HG02885 (cell line): ENCODE measurements around the gene TBCC.
A peak's percentile ranks its signal among the peaks of the same experiment; 100 is the strongest.

Experiments
- ATAC-seq: cut with Tn5 transposase; IDR thresholded peaks from one replicate; pipeline ENCODE4 v1.9.1; 2021; ENCODE audit warnings: mild to moderate bottlenecking; ENCODE audit not compliant: unreplicated experiment, poor library complexity

The TBCC gene

GRCh38 chr6:42745640-42746462, at the start of gene TBCC:
Gene TBCC, minus strand, starts transcription at chr6:42746103. Its CDS starts 30 bp downstream, at chr6:42746073.
- ATAC-seq, result peak; percentile 80

DNA sequence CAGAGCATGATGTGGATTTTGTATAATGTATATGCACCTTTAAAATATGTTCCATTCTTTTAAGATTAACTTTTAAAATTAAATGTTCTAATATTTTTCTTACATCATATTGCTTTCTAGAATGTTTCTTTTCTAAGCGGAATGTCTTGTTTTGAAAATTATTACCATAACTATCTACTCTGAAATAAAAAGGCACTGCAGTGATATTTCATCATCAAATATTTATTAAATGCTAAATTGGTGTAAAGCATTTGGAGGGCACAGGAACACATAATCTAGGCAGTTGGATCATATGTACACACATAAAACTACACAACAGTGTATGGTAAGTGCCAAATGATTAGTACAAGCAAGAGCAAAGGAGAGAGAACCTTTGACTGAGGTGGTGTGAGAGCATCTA, 49.7 kb upstream of the TBCC start:
- ATAC-seq, result no peak

DNA sequence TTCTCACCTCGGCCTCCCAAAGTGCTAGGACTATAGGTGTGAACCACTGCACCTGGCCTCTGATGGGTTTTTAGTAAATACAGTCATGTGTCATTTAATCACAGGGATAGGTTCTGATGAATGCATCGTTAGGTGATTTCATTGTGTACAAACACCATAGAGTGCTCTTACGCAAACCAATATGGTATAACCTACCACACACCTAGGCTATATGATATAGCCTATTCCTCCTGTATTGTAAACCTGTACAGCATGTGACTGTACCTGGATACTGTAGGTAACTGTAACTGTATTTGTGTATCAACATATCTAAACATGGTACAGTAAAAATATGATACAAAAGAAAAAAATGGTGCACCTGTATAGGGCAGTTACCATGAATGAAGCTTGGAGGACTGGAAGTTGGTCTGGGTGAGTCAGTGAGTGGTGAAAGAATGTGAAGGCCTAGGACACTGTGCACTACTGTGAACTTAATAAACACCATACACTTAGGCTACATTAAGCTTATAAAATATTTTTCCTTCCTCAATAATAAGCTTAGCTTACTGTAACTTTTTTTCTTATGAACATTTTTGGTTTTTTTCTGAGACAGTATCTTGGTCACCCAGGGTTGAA, 45.9 kb upstream of the TBCC start:
- ATAC-seq, result no peak

- ATAC-seq, result no peak
Observed at GRCh38 chr6:42790549-42791181, 44.8 kb upstream of the TBCC start.

- no peak for ATAC-seq
Observed at GRCh38 chr6:42788671-42789070, 42.8 kb upstream of the TBCC start.

DNA sequence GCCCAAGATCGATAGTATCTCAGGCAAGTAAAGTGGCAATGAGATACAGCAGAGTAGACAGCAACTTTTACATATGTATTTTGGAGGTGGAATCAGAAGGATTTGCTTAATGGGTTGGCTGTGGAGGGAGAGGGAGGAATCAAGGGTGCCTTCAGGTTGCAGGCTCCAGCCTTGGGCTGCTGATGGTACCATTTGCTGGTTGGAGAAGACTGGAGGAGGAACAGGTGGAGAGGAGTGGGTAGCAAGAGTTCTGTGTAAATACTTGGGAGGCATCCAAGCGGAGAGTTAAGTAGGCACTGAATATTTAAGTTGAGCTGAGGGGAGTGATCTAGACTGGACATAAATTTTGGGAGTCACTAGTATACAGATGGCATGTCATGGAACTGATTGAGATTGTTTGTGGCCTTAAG, 41.2 kb upstream of the TBCC start:
- no peak for ATAC-seq

- ATAC-seq, result no peak
Observed at GRCh38 chr6:42786525-42786985, 40.7 kb upstream of the TBCC start.

- no peak for ATAC-seq
Observed at GRCh38 chr6:42784717-42785498, 39.0 kb upstream of the TBCC start.

- ATAC-seq, result no peak
Observed at GRCh38 chr6:42783876-42784642, 38.2 kb upstream of the TBCC start.

DNA sequence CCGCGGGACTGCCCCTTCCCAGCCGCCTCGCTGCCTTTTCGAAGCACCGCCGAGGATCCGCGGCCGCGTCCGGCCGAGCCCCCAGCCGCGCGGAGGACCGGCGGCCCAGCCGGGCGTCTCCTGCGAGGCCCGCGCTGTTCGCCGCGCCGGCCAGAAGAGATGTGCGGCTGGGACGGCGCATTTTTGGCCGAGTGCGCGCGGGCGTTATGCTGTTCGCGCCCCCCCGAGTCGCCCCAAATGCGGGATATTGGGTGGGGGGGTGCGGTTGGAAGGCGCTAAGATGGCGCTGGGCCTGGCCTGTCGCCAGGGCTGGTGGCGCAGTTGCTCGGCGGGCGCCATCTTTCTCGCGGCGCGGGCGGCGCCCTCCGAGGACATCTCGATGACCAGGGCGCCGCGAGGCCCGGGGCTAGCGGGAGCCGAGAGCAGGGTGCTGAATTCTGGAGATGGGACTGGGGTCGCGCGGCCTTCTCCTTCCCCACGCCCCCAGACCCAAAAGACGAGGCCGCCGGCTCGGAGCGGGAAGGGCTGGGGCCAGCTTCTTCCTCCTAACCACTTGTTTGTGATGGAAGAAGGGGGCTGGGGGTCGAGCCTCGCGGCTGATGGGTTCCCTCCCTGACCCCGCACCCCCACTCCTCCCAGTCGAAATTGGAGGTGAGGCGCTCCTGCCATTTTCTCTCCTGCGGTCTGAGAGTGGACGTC, 37.4 kb upstream of the TBCC start:
- ATAC-seq, result peak; percentile 53

- ATAC-seq, result peak; percentile 21
Observed at GRCh38 chr6:42782689-42783176, 36.8 kb upstream of the TBCC start.

DNA sequence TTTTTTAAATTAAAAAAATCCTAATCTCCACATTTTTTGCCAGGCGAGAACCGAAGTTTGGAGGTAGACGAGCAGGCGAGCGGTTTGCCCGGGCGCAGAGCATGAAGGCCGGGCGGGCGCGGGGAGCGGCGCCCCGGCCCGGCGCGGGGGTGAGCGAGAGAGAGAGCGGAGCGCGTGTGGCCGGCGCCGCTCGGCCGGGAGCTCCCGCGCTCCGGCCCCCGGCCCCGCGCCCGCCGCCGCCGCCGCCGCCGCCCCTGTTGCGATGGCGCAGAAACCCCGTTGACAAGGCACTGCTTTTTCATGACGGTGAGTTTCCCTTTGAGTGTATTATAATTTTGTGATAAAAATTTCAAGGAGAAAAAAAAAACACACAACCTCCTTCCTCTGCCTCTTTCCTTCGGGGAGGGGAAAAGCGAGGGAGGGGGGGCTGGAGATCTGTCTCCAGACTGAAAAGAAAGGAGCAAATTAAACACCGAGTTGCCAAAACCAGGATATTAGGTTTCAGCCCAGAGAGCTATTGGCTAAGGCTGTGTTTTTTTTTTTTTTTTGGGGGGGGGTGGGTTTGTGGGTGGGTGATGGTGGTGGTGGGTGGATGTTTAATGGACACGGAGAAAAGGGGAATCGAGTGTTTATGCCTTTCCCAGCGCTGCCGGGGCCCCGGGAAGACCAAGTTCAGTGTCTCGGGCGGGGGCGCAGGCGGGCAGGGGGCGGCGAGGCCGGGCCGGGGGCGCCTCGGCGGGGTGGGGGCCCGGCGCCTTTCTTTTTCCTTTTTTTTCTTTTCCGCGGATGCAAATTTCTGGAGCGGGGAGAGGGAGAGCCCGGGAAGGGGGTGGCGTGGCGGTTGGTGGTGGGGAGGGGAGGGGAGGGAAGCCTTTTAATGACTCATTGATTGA, 36.1 kb upstream of the TBCC start, which contains the start of gene BICRAL:
TSS of gene BICRAL (plus strand) at position 257 of the 893 bp plus-strand sequence. CDS start 39,971 bp downstream, outside the sequence.
- no peak for ATAC-seq

DNA sequence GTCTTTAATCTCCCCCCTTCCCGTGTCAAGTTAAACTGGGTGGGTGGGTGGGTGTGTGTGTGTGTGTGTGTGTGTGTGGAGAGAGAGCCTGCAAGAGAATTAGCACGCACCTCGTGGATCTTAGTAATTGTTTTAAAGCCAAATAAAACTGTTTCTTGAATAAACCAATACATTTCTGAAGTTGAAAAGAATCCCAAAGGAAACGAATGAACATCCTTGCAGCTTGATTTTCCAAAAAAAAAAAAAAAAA, 35.6 kb upstream of the TBCC start:
- no peak for ATAC-seq

DNA sequence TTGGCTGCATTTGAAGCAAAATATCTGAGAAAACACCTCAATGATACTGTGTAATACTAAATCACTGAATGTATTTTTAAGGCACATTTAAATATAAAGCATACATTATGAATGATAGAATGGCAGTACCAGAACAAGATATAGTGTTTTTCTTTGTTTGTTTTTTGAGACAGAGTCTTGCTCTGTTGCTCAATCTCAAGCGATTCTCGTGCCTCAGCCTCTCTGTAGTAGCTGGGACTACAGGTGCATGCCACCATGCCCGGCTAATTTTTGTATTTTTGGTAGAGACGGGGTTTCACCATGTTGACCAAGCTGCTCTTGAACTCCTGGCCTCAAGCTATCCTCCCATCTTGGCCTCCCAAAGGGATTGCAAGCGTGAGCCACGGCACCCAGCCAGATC, 33.6 kb upstream of the TBCC start:
- no peak for ATAC-seq

DNA sequence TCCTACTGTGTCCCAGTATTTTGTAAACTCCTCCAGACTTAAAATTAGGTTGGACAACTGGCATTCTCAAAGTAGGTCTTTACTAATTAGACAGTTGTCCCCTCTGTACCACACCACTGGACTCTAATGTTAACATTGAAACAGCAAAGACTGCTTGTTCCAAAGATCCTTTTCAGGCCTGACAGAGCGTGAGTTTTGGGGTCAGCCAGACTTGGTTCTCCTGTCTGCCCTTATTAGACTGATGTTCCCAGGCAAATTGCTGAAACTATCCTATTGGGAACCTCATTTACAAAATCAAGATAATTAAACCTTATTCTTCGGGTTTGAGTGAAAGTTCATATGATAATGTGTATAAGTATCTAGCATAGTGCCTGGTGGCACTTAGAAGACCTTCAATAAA, 32.2 kb upstream of the TBCC start:
- no peak for ATAC-seq

DNA sequence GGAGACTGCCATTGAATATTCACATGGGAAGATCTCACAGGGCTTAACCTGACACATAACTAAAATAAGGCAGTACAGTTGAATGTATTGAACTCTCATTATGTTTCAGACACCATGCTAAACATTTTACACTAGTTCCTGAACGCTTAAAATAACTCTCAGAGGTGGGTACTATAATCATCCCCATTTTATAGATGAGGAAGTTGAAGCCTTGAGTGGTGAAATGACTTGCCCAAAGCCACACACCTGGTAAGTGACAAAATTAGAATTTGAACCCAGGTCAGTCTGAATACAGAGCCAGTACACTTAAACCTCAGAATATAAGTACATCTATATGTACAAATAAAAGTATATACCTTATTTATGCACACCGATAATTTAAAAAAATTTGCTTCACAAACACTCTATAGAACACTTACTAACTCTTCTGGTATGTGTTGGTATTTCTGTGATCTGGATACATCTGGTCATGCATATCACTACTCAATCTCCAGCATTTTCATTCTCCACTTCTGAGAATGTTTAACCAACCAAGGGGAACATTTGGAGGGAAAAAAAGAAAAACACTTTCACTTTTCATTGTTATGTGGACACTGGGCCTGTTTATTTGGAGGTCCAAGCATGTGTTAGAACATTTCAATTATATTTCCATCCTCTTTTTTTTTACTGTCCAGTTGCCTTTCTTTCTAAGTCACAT, 31.4 kb upstream of the TBCC start:
- ATAC-seq, result peak; percentile 45

DNA sequence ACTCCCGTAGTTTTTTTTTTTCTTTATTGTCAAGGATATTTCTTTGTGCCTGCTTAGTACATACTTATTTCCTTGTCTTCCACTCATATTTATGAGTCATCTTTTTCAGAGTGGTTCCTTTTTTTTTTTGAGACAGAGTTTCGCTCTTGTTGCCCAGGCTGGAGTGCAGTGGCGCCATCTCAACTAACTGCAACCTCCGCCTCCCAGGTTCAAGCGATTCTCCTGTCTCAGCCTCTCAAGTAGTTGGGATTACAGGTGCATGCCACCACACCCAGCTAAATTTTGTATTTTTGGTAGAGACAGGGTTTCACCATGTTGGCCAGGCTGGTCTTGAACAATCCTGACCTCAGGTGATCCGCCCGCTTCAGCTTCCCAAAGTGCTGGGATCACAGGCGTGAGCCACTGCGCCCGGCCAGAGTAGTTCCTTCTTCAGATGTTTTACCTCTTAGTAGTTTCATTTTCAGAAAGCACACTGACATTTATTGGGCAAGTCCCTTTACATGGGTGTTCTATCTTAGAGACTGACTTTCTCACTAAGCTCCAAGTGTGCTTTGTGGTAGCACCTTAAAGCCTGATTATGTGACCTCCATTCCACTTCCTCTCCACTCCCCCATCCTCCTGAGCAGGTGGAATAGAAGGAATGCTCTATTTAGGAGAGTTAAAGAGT, 29.1 kb upstream of the TBCC start:
- ATAC-seq, result peak; percentile 39
